Adrenal gland (tissue), 5 donors: Measurements from ENCODE around the gene FAM114A1.

Experiments used
- POLR2A ChIP-seq, 2 donors: fragments of 450-650 bp; IDR thresholded peaks; one replicate each; pipeline ENCODE4 v1.6.1; 2017; ENCODE audit warnings: antibody characterized with exemption in 2 of 2, mild to moderate bottlenecking in 2 of 2, moderate library complexity in 1 of 2
- TF ChIP-seq, protein P1 (sequence below), 6 experiments: fragments of 450-650 bp in 4 of 6; fragments of 200-600 bp in 2 of 6; sonication (generic) in 1 of 6; IDR thresholded peaks; 1 replicate in 5 of 6; 2 replicates in 1 of 6; pipeline versions ENCODE4 v1.5.1 to v1.8.0; 2016 to 2021; ENCODE audit warnings: antibody characterized with exemption in 6 of 6, mild to moderate bottlenecking in 2 of 6, moderate library complexity in 1 of 6
- donor health status: DM: no; HTN: no; CAD: no.

DNA sequence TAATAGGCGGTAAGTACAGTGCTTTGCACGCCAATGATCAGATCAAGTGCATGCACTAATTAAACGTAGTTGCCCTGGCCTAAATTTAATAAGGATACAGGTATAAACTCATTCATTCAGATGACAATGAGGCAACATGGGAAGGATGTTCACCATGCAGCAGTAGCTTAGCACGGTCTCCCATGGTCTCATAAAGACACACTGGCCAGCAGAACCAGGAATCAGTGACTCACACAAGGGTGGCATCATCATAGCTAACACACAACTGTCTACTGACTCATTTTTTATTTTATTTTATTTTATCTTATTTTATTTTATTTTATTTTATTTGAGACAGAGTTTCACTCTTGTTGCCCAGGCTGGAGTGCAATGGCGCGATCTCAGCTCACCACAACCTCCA lies 121.9 kb downstream of the FAM114A1 start:
- no peak for TF ChIP-seq POLR2A (IDR thresholded peaks at IDR 0.05)
- TF ChIP-seq, protein P1, sequence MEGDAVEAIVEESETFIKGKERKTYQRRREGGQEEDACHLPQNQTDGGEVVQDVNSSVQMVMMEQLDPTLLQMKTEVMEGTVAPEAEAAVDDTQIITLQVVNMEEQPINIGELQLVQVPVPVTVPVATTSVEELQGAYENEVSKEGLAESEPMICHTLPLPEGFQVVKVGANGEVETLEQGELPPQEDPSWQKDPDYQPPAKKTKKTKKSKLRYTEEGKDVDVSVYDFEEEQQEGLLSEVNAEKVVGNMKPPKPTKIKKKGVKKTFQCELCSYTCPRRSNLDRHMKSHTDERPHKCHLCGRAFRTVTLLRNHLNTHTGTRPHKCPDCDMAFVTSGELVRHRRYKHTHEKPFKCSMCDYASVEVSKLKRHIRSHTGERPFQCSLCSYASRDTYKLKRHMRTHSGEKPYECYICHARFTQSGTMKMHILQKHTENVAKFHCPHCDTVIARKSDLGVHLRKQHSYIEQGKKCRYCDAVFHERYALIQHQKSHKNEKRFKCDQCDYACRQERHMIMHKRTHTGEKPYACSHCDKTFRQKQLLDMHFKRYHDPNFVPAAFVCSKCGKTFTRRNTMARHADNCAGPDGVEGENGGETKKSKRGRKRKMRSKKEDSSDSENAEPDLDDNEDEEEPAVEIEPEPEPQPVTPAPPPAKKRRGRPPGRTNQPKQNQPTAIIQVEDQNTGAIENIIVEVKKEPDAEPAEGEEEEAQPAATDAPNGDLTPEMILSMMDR (IDR thresholded peaks at IDR 0.05) = no peak
